GM10248 (cell line): ENCODE results near the gene PLCL2.

Source experiments
- CTCF ChIA-PET: fragments of 300-600 bp; sonication (Branson Sonifier 250); formaldehyde crosslinking; extraction: SDS; loops from one replicate; lab custom pipeline; 2021; ENCODE audit warnings: antibody characterized with exemption; lab: Yijun Ruan, JAX
- POLR2A ChIA-PET: fragments of 350-650 bp; sonication (Branson Sonifier 250); formaldehyde crosslinking; extraction: SDS; loops from one replicate; lab custom pipeline; 2020; ENCODE audit warnings: antibody characterized with exemption; lab: Yijun Ruan, JAX
- DNase-seq: peaks from one replicate; pipeline ENCODE4 v3.0.0; 2012; ENCODE audit errors: extremely low spot score
- CTCF ChIP-seq: IDR thresholded peaks from 2 replicates; pipeline ENCODE4 v1.5.1; 2012; ENCODE audit warnings: mild to moderate bottlenecking, low read depth; ENCODE audit errors: extremely low read depth, missing control alignments, control extremely low read depth

Gene PLCL2

DNA sequence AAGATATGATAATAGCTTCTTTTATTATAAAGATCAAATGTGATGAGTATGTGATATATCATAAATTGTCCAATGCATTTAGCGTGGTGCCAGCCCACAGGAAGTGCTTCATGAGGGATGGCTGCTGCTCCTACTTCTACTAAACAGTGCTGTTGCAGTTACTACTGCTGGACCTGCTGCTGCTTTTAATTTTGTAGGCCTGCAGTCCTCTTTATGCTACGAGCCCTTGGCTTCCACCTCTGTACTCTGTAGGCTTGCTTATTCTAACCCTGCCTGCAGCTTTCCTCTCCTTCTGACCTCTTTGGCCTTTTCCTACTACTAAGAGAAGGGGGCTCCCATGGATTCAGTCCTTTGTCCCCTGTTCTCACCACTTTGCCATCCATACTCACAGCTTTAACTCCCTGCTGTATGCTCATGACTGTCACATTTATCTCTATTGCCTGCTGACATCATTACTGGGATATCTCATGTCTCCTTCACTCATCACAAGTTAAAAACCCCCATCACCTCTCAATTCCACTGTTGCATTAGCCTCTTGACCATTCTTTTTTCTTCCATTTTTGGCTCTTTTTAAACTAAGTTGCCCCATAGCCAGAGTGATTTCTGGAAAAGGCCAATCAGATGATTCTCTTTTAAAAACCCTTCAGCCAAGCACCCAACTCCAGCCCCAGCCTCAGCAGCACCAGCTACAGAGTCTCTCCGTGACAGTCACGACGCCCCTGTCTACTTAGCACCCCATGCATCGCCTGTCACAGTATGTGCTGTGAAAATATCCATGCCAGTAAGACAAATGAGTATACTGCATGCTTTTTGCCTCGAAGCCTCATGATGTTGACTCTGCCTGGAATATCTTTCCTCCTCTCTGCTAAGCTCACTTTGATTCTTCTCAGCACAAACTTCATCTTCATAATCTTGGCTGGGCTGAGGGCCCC is 56.3 kb downstream of the PLCL2 start:
- ChIA-PET CTCF (interaction anchor here (0.9 to 1.6 kb wide), 3 partner anchors 9 to 22 kb away, joined by 3 to 5 read pairs (median 3); no protein-coding TSS in a partner anchor), POLR2A (interaction anchor here (0.5 kb wide), 1 partner anchor 245 kb away, joined by 4 read pairs; no protein-coding TSS in a partner anchor)
- no peak for TF ChIP-seq CTCF
- no peak for DNase-seq

GRCh38 chr3:16942955-16943354 is 58.2 kb downstream of the PLCL2 start:
- TF ChIP-seq CTCF, result no peak
- ChIA-PET CTCF (interaction anchor here (1.1 to 1.3 kb wide), 2 partner anchors 15 to 17 kb away, joined by 3 to 5 read pairs; no protein-coding TSS in a partner anchor), POLR2A (no interaction called here)
- no peak for DNase-seq

DNA sequence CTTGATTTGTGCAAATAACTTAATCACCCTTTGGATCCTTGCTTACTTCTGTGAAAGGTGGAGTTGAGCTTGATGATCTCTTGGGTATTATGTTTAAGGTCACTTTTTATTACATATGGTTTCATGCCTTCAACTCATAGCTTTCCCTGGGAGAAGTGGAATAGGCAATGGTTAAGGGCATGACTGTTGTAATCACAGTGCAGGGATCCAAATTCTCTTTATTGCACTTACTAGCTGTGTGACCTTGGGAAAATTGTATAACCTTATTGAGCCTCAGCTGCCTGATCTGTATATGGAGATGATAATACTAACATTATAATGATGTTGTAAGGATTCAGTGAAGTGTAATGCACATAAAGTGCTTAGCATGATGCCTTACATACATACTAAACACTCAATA is 59.1 kb downstream of the PLCL2 start:
- TF ChIP-seq CTCF, result no peak
- POLR2A ChIA-PET, result no interaction called here
- CTCF ChIA-PET, result interaction anchor here (1.1 to 1.3 kb wide), 2 partner anchors 16 to 17 kb away, joined by 3 to 5 read pairs; no protein-coding TSS in a partner anchor
- no peak for DNase-seq

- CTCF ChIA-PET, result interaction anchor here (1.1 kb wide), 1 partner anchor 16 kb away, joined by 3 read pairs; no protein-coding TSS in a partner anchor
- no peak for TF ChIP-seq CTCF
- DNase-seq, result no peak
- POLR2A ChIA-PET, result no interaction called here
Measured at GRCh38 chr3:16944356-16944755, 59.6 kb downstream of the PLCL2 start.

DNA sequence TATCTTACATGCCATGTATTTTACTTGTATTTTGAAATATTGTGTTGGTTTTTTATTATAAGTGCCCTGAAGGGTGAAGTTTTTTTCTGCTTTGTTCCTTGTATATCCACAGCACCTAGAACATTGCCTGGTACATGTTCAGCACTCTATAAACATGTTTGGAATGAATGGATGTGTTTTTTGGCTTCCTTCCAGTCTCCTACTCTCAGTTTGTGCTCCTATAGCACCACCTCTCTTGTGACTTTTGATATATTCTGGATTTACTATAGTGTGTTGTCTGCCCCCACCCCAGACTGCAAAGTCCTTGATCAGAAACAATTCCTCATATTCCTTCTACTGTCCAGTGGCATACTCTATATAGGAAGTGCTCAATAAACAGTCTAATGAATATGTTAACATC is 60.6 kb downstream of the PLCL2 start:
- no peak for TF ChIP-seq CTCF
- no peak for DNase-seq
- CTCF ChIA-PET, result no interaction called here
- POLR2A ChIA-PET, result no interaction called here

DNA sequence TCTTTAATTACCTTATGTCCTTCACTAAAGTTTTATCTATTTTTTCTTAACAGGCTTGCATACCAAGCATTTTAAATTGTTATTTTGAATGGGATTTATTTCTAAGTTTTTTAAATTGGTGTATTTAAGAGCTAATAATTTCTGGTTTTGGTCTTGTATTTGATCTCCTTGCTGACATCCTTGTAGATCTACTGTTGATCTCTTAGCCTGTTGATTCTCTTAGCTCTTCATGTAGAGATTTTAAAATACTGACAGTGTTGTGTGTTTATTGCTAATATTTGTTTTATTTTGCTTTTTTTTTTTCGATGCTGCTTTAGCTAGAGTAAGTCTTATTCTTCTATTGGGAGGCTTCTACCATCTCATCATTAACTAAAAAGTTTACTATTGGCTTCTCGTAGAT is 65.5 kb downstream of the PLCL2 start:
- ChIA-PET POLR2A (no interaction called here), CTCF (no interaction called here)
- TF ChIP-seq CTCF, result no peak
- DNase-seq, result no peak
